SK-N-SH treated with all-trans-retinoic acid at 6 μM for 48 hours (cell line): ENCODE results near the gene HCFC1R1.
A peak's percentile ranks its signal among the peaks of the same experiment; 100 is the strongest.

Experiments used
- ATAC-seq: fragments of 200-7000 bp; cut with Tn5 transposase; 3 replicates; pipeline ENCODE4 v1.9.1; 2020; ENCODE audit warnings: mild to moderate bottlenecking, moderate library complexity
- ARNTL ChIP-seq: fragments of 450-650 bp; formaldehyde crosslinking; IDR thresholded peaks from 2 replicates; pipeline ENCODE4 v1.5.0; 2020; ENCODE audit warnings: low read depth, mild to moderate bottlenecking, moderate library complexity, borderline replicate concordance
- BACH2 ChIP-seq: fragments of 250-450 bp; sonication (Bioruptor Pico); IDR thresholded peaks from 2 replicates; pipeline ENCODE4 v1.9.0; 2021; ENCODE audit warnings: mild to moderate bottlenecking, borderline replicate concordance
- CSDC2 ChIP-seq: fragments of 250-450 bp; sonication (Bioruptor Pico); IDR thresholded peaks from 2 replicates; pipeline ENCODE4 v1.5.0; 2020; ENCODE audit warnings: mild to moderate bottlenecking, moderate library complexity
- ESRRG ChIP-seq: fragments of 250-450 bp; sonication (Bioruptor Pico); IDR thresholded peaks from 2 replicates; pipeline ENCODE4 v1.6.1; 2021; ENCODE audit warnings: mild to moderate bottlenecking
- GLIS3 ChIP-seq: fragments of 250-450 bp; sonication (Bioruptor Pico); IDR thresholded peaks from 2 replicates; pipeline ENCODE4 v1.5.0; 2020; ENCODE audit warnings: mild to moderate bottlenecking, moderate library complexity
- ISL1 ChIP-seq: fragments of 250-450 bp; sonication (Bioruptor Pico); IDR thresholded peaks from 2 replicates; pipeline ENCODE4 v2.1.2; 2022; ENCODE audit warnings: mild to moderate bottlenecking, moderate library complexity
- OSR1 ChIP-seq: fragments of 250-450 bp; sonication (Bioruptor Pico); IDR thresholded peaks from 2 replicates; pipeline ENCODE4 v1.8.0; 2022; ENCODE audit warnings: moderate library complexity, mild to moderate bottlenecking, inconsistent platforms
- PPARA ChIP-seq: fragments of 250-450 bp; sonication (Bioruptor Pico); IDR thresholded peaks from 2 replicates; pipeline ENCODE4 v1.5.0; 2020; ENCODE audit warnings: mild to moderate bottlenecking, borderline replicate concordance
- RARB ChIP-seq: fragments of 250-450 bp; sonication (Bioruptor Pico); IDR thresholded peaks from 2 replicates; pipeline ENCODE4 v1.8.0; 2021; ENCODE audit warnings: mild to moderate bottlenecking, moderate library complexity
- SNAI2 ChIP-seq: fragments of 250-450 bp; sonication (Bioruptor Pico); IDR thresholded peaks from 2 replicates; pipeline ENCODE4 v1.5.0; 2020; ENCODE audit warnings: mild to moderate bottlenecking, moderate library complexity
- TCF4 ChIP-seq: fragments of 250-450 bp; sonication (Bioruptor Pico); IDR thresholded peaks from 2 replicates; pipeline ENCODE4 v1.8.0; 2021; ENCODE audit warnings: mild to moderate bottlenecking, moderate library complexity, borderline replicate concordance
- TOX ChIP-seq: fragments of 250-450 bp; sonication (Bioruptor Pico); IDR thresholded peaks from 2 replicates; pipeline ENCODE4 v1.8.0; 2021; ENCODE audit warnings: mild to moderate bottlenecking, moderate library complexity, borderline replicate concordance
- ZC3H10 ChIP-seq: fragments of 250-450 bp; sonication (Bioruptor Pico); IDR thresholded peaks from 2 replicates; pipeline ENCODE4 v1.5.1; 2021; ENCODE audit warnings: mild to moderate bottlenecking, moderate library complexity
- ZFP3 ChIP-seq: fragments of 250-450 bp; sonication (Bioruptor Pico); IDR thresholded peaks from 2 replicates; pipeline ENCODE4 v1.5.0; 2020; ENCODE audit warnings: mild to moderate bottlenecking, moderate library complexity
- ZFP30 ChIP-seq: fragments of 450-650 bp; formaldehyde crosslinking; IDR thresholded peaks from 2 replicates; pipeline ENCODE4 v1.5.0; 2022; ENCODE audit warnings: mild to moderate bottlenecking, moderate library complexity
- ZNF565 ChIP-seq: fragments of 450-650 bp; formaldehyde crosslinking; conservative IDR thresholded peaks from 2 replicates; pipeline ENCODE4 v1.5.0; 2020; ENCODE audit warnings: low read depth, mild to moderate bottlenecking, moderate library complexity
- ZNF70 ChIP-seq: fragments of 450-650 bp; formaldehyde crosslinking; IDR thresholded peaks from 2 replicates; pipeline ENCODE4 v1.5.0; 2020; ENCODE audit warnings: mild to moderate bottlenecking, moderate library complexity
- ZNF8 ChIP-seq: fragments of 450-650 bp; formaldehyde crosslinking; IDR thresholded peaks from 2 replicates; pipeline ENCODE4 v1.5.0; 2020; ENCODE audit warnings: mild to moderate bottlenecking, moderate library complexity
- TF ChIP-seq, protein P1 (sequence below): fragments of 250-450 bp; sonication (Bioruptor Pico); IDR thresholded peaks from 2 replicates; pipeline ENCODE4 v1.5.0; 2020; ENCODE audit warnings: mild to moderate bottlenecking, moderate library complexity
- TF ChIP-seq, protein P2 (sequence below): fragments of 250-450 bp; sonication (Bioruptor Pico); IDR thresholded peaks from 2 replicates; pipeline ENCODE4 v1.5.1; 2020; ENCODE audit warnings: low read depth, mild to moderate bottlenecking, moderate library complexity
- TF ChIP-seq, protein P3 (sequence below): fragments of 250-450 bp; sonication (Bioruptor Pico); IDR thresholded peaks from 2 replicates; pipeline ENCODE4 v1.8.0; 2021; ENCODE audit warnings: low read depth, mild to moderate bottlenecking, moderate library complexity, borderline replicate concordance
- TF ChIP-seq, protein P4 (sequence below): fragments of 250-450 bp; sonication (Bioruptor Pico); IDR thresholded peaks from 2 replicates; pipeline ENCODE4 v1.5.1; 2021; ENCODE audit warnings: mild to moderate bottlenecking, moderate library complexity
- TF ChIP-seq, protein P5 (sequence below): fragments of 250-450 bp; sonication (Bioruptor Pico); IDR thresholded peaks from 2 replicates; pipeline ENCODE4 v1.8.0; 2020; ENCODE audit warnings: mild to moderate bottlenecking, moderate library complexity, borderline replicate concordance

Gene HCFC1R1, protein sequence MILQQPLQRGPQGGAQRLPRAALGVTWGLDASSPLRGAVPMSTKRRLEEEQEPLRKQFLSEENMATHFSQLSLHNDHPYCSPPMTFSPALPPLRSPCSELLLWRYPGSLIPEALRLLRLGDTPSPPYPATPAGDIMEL

DNA sequence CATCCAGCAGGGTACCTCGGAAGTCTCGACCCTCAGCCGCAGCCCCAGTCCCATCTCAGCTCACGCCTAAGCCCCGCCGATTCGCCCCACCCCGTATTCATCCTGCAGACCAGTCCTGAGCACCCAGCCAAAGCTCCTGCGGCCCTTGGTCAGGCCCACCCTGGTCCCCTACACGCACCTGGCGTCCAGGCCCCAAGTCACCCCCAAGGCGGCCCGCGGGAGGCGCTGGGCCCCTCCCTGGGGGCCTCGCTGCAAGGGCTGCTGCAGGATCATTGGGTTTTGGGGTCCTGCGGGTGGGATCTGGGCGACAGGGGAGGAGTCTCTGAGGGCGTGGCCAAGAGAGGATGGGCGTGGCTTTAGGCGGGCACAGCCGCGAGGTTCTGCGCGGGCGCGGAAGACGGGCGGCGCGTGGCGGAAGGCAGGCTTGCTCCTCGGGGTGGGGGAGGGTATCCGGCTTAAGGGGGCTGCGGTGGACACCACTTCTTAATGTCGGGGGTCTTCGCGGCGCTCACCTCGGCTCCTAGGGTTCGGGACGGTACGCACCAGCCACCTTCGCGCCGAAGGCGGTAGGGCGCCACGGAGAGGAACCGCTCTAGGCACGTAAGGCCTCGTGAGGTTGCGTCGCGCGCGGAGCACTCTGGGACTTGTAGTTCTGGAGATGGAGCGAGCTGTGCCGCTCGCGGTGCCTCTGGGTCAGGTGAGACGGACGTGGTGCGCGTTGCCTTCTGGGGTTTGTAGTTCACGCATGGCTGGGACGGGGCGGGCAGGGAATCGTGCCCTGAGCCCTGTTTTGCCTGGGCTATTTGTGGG, at the start of gene HCFC1R1, which contains the start of gene THOC6:
Gene HCFC1R1, minus strand, starts transcription at position 274 of the 810 bp plus-strand sequence. Its CDS starts 1 bp downstream, at position 273.
Gene THOC6, plus strand, starts transcription at position 367 of the 810 bp plus-strand sequence. Its CDS starts 292 bp downstream, at position 659.
- ATAC-seq = peak; percentile 64
- TF ChIP-seq, protein P1, sequence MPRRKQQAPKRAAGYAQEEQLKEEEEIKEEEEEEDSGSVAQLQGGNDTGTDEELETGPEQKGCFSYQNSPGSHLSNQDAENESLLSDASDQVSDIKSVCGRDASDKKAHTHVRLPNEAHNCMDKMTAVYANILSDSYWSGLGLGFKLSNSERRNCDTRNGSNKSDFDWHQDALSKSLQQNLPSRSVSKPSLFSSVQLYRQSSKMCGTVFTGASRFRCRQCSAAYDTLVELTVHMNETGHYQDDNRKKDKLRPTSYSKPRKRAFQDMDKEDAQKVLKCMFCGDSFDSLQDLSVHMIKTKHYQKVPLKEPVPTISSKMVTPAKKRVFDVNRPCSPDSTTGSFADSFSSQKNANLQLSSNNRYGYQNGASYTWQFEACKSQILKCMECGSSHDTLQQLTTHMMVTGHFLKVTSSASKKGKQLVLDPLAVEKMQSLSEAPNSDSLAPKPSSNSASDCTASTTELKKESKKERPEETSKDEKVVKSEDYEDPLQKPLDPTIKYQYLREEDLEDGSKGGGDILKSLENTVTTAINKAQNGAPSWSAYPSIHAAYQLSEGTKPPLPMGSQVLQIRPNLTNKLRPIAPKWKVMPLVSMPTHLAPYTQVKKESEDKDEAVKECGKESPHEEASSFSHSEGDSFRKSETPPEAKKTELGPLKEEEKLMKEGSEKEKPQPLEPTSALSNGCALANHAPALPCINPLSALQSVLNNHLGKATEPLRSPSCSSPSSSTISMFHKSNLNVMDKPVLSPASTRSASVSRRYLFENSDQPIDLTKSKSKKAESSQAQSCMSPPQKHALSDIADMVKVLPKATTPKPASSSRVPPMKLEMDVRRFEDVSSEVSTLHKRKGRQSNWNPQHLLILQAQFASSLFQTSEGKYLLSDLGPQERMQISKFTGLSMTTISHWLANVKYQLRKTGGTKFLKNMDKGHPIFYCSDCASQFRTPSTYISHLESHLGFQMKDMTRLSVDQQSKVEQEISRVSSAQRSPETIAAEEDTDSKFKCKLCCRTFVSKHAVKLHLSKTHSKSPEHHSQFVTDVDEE (CRISPR knock-in tag) = peak; percentile 19; the same call in 1 of the 2 replicates
- TF ChIP-seq ZNF8 (CRISPR knock-in tag) = peak; percentile 8; the same call in 1 of the 2 replicates
- TF ChIP-seq, protein P2, sequence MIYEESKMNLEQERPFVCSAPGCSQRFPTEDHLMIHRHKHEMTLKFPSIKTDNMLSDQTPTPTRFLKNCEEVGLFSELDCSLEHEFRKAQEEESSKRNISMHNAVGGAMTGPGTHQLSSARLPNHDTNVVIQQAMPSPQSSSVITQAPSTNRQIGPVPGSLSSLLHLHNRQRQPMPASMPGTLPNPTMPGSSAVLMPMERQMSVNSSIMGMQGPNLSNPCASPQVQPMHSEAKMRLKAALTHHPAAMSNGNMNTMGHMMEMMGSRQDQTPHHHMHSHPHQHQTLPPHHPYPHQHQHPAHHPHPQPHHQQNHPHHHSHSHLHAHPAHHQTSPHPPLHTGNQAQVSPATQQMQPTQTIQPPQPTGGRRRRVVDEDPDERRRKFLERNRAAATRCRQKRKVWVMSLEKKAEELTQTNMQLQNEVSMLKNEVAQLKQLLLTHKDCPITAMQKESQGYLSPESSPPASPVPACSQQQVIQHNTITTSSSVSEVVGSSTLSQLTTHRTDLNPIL = peak; percentile 59
- no peak for TF ChIP-seq RARB (CRISPR knock-in tag)
- TF ChIP-seq, protein P3, sequence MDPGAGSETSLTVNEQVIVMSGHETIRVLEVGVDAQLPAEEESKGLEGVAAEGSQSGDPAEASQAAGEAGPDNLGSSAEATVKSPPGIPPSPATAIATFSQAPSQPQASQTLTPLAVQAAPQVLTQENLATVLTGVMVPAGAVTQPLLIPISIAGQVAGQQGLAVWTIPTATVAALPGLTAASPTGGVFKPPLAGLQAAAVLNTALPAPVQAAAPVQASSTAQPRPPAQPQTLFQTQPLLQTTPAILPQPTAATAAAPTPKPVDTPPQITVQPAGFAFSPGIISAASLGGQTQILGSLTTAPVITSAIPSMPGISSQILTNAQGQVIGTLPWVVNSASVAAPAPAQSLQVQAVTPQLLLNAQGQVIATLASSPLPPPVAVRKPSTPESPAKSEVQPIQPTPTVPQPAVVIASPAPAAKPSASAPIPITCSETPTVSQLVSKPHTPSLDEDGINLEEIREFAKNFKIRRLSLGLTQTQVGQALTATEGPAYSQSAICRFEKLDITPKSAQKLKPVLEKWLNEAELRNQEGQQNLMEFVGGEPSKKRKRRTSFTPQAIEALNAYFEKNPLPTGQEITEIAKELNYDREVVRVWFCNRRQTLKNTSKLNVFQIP (CRISPR knock-in tag) = 0 out of 2 replicates have a peak, but pooled peaks have one; percentile 28
- TF ChIP-seq, protein P4, sequence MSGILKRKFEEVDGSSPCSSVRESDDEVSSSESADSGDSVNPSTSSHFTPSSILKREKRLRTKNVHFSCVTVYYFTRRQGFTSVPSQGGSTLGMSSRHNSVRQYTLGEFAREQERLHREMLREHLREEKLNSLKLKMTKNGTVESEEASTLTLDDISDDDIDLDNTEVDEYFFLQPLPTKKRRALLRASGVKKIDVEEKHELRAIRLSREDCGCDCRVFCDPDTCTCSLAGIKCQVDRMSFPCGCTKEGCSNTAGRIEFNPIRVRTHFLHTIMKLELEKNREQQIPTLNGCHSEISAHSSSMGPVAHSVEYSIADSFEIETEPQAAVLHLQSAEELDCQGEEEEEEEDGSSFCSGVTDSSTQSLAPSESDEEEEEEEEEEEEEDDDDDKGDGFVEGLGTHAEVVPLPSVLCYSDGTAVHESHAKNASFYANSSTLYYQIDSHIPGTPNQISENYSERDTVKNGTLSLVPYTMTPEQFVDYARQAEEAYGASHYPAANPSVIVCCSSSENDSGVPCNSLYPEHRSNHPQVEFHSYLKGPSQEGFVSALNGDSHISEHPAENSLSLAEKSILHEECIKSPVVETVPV (CRISPR knock-in tag) = 0 out of 2 replicates have a peak, but pooled peaks have one; percentile 49
- TF ChIP-seq BACH2 (CRISPR knock-in tag) = no peak
- TF ChIP-seq PPARA (CRISPR knock-in tag) = no peak
- TF ChIP-seq ISL1 (CRISPR knock-in tag) = no peak
- peak; percentile 49; the same call in 1 of the 2 replicates for TF ChIP-seq TOX (CRISPR knock-in tag)
- no peak; the same call in 1 of the 2 replicates for TF ChIP-seq TCF4 (CRISPR knock-in tag)
- TF ChIP-seq, protein P5, sequence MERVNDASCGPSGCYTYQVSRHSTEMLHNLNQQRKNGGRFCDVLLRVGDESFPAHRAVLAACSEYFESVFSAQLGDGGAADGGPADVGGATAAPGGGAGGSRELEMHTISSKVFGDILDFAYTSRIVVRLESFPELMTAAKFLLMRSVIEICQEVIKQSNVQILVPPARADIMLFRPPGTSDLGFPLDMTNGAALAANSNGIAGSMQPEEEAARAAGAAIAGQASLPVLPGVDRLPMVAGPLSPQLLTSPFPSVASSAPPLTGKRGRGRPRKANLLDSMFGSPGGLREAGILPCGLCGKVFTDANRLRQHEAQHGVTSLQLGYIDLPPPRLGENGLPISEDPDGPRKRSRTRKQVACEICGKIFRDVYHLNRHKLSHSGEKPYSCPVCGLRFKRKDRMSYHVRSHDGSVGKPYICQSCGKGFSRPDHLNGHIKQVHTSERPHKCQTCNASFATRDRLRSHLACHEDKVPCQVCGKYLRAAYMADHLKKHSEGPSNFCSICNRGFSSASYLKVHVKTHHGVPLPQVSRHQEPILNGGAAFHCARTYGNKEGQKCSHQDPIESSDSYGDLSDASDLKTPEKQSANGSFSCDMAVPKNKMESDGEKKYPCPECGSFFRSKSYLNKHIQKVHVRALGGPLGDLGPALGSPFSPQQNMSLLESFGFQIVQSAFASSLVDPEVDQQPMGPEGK = peak; percentile 92
- no peak for TF ChIP-seq OSR1 (CRISPR knock-in tag)
- TF ChIP-seq ZNF565 = 0 out of 2 replicates have a peak, but pooled peaks have one; percentile 20
- no peak for TF ChIP-seq ARNTL (CRISPR knock-in tag)
- no peak for TF ChIP-seq ZNF70 (CRISPR knock-in tag)
- peak; percentile 98 for TF ChIP-seq GLIS3 (CRISPR knock-in tag)
- peak; percentile 67; the same call in 1 of the 2 replicates for TF ChIP-seq SNAI2 (CRISPR knock-in tag)
- peak; percentile 31; the same call in 1 of the 2 replicates for TF ChIP-seq ESRRG (CRISPR knock-in tag)
- 0 out of 2 replicates have a peak, but pooled peaks have one; percentile 4 for TF ChIP-seq ZFP30
- peak; percentile 75; the same call in 1 of the 2 replicates for TF ChIP-seq CSDC2 (CRISPR knock-in tag)
- no peak for TF ChIP-seq ZC3H10 (CRISPR knock-in tag)
- no peak for TF ChIP-seq ZFP3 (CRISPR knock-in tag)
